Cardiac muscle cell (in vitro differentiated cells and primary cell): ENCODE measurements around the gene CPXM2. TPM values are rescaled to one million over a fixed set of nuclear protein-coding genes. Genes with fewer than 3 reads are reported as not detected.

ENCODE experiments used
- DNase-seq, 2 donors: peaks; one replicate each; pipeline versions ENCODE4 v3.0.0 to v3.0.0-alpha.2; 2010 to 2017; ENCODE audit warnings: low read depth in 1 of 2, low spot score in 1 of 2
- H3K27ac ChIP-seq: fragments of 200-600 bp; sonication (generic); 2 replicates; pipeline ENCODE4 v1.5.1; 2016
- H3K27me3 ChIP-seq: fragments of 200-600 bp; sonication (generic); 2 replicates; pipeline ENCODE4 v1.6.0; 2016; ENCODE audit warnings: control low read depth
- H3K36me3 ChIP-seq: fragments of 200-600 bp; sonication (generic); 2 replicates; pipeline ENCODE4 v1.5.1; 2016; ENCODE audit warnings: control low read depth
- H3K4me1 ChIP-seq: fragments of 200-600 bp; sonication (generic); 2 replicates; pipeline ENCODE4 v1.8.1; 2017; ENCODE audit warnings: low read depth, mild to moderate bottlenecking, mixed run types
- H3K4me3 ChIP-seq: fragments of 200-600 bp; sonication (generic); 2 replicates; pipeline ENCODE4 v1.5.1; 2016; ENCODE audit warnings: mild to moderate bottlenecking
- H3K9me3 ChIP-seq: fragments of 200-600 bp; sonication (generic); 2 replicates; pipeline ENCODE4 v1.5.1; 2017; ENCODE audit warnings: low read depth, mild to moderate bottlenecking, control low read depth
- polyA plus RNA-seq: library from polyadenylated mRNA; unstranded; fragments of >200 nt; fragmentation: Nextera tagmentation; extraction: Ambion mirVana; gene quantifications from 2 replicates; pipeline ENCODE4 v1.2.1, GENCODE V29; 2016
- total RNA-seq: library from RNA; depleted of rRNA; stranded (reverse); fragments of >200 nt; gene quantifications from 2 replicates; pipeline ENCODE4 v1.2.3, GENCODE V29; 2016
- TF ChIP-seq, protein P1 (sequence below): IDR thresholded peaks from 2 replicates; pipeline ENCODE4 v1.5.1; 2012; ENCODE audit warnings: low read depth, mild to moderate bottlenecking, low read length

CPXM2 gene
- total and polyA plus RNA-seq, 2 experiments from 2014 or later: 0.39 to 1.3 TPM

GRCh38 chr10:123703195-123703790, 188.3 kb downstream of the CPXM2 start:
- TF ChIP-seq, protein P1, sequence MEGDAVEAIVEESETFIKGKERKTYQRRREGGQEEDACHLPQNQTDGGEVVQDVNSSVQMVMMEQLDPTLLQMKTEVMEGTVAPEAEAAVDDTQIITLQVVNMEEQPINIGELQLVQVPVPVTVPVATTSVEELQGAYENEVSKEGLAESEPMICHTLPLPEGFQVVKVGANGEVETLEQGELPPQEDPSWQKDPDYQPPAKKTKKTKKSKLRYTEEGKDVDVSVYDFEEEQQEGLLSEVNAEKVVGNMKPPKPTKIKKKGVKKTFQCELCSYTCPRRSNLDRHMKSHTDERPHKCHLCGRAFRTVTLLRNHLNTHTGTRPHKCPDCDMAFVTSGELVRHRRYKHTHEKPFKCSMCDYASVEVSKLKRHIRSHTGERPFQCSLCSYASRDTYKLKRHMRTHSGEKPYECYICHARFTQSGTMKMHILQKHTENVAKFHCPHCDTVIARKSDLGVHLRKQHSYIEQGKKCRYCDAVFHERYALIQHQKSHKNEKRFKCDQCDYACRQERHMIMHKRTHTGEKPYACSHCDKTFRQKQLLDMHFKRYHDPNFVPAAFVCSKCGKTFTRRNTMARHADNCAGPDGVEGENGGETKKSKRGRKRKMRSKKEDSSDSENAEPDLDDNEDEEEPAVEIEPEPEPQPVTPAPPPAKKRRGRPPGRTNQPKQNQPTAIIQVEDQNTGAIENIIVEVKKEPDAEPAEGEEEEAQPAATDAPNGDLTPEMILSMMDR: no peak
- Histone ChIP-seq H3K4me1 (peaks cover 5% of the 10 kb centered on the region), H3K36me3 (no peaks in the 10 kb centered on the region), H3K9me3 (no peaks in the 10 kb centered on the region), H3K27me3 (peaks cover 48% of the 10 kb centered on the region), H3K4me3 (no peak overlapping the region), H3K27ac (no peak overlapping the region)
- DNase-seq: no peak

Other genes starting within 250 kb of the CPXM2 start
- not detected in 2 replicates for gene GPR26, start 225.5 kb downstream of the CPXM2 start, total RNA-seq
- gene GPR26, start 225.5 kb downstream of the CPXM2 start, polyA plus RNA-seq: not detected in 2 replicates
- 1.9 and 2.0 TPM in 2 replicates for gene CHST15, start 201.8 kb upstream of the CPXM2 start, total RNA-seq
- gene CHST15, start 201.8 kb upstream of the CPXM2 start, polyA plus RNA-seq: 0.92 and 1.9 TPM in 2 replicates